Measurements from ENCODE around the gene PRKAR1B.

GRCh38 chr7:508461-509170 is 218.5 kb downstream of the PRKAR1B start:
- TF ChIP-seq GATA2 (IDR thresholded peaks at IDR 0.05; ENCODE audit: low read depth, low read length) (no peak), GATA3 (IDR thresholded peaks at IDR 0.05; ENCODE audit: low read depth, low read length) (no peak)

All from SH-SY5Y (cell line).